Measurements from ENCODE around the gene DLG2.

Gene DLG2

GRCh38 chr11:84140386-84141169 is 1486.6 kb downstream of the DLG2 start:
- DNase-seq, result no peak

DNA sequence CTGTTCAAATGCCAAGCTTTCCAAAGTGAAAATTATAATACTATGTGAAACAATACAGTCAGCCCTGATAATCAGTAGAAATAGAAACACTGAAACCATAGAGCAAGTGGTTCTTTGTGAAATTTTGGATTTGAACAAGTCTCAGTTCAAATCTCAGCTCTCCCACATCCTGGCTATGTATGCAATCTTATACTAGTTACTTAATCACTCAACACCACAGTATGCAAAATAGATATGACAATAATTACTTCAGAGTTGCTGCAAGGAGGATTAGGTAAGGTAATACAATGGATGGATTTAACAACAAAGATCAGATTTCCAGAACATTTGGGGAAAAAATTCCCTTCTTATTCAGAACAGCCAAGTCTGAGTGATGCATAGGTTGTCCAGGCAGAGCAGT is 1489.2 kb downstream of the DLG2 start:
- DNase-seq, result no peak

- no peak for DNase-seq
Observed at GRCh38 chr11:84137505-84137904, 1489.6 kb downstream of the DLG2 start.

DNA sequence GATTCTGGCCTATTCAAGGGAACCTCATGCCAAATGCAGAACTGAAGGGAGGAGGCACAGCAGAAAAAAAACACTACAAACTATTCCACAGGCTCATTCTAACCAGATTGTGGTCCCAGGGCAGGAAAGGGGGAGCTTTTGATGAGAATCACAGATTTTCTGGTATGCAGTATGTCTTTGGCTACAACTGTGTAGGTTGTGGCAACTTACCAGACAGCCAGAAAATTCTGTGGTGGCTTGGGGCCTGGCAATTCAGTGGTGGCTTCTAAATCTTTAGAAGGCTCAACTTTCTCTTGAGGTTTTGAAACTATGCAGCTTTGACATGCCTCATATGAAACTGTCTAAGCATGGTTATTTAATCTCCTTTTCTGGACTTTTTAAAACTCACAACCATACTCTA is 1490.2 kb downstream of the DLG2 start:
- no peak for DNase-seq

DNA sequence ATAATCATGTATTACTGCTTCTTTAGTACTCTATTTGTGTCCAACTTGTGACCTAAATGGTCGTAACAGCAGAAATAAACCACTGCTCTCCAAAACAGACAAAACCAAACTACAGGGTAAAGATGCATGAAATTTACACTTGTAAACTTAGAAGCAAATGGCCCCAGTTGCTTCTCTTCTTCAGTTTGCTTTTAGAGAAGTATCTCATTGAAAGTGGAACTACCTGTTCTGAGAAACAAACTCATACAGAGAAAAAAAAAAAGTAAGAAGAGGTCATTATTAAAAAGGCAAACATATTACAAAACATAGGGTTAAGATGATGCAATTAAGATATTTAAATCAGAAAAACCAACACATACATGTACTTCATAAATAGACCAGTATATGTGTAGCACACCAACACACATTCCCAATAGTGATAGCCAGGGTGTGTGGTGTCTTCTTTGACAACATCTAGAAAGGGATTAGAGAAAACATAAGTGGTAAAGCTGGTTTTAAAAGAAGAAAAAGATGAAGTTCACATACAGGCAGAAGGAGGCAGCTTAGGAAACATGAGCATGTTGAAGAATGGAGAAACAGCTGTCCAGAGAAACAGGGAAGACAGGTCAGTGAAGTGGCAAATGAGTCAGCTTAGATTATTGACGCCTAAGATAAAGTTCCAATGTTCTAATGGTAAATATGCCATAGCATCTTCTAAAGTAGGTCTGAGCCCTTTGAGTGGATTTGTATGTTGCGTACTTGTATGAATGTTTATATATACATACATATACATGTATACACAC is 1496.3 kb downstream of the DLG2 start:
- DNase-seq, result no peak

GRCh38 chr11:84129961-84130576 is 1497.1 kb downstream of the DLG2 start:
- no peak for DNase-seq

DNA sequence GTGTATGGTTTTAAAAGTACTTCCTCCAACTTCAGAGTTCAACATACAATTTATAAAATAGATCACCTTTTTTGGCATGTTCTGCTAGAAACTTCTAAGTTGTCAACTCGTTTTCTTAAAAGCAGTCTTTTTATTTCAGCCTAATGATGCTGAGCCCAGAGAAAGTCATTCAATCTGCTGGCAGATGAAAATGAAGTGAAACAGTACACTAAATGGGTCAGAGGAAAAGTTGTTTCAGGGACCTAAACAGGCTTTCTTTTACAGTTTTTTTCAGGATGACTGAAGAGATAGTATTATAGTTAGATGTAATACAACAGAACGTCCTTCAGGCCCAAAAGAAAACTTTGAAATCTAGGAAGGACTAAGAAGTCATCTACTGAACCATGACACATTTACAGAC is 1498.3 kb downstream of the DLG2 start:
- no peak for DNase-seq

DNA sequence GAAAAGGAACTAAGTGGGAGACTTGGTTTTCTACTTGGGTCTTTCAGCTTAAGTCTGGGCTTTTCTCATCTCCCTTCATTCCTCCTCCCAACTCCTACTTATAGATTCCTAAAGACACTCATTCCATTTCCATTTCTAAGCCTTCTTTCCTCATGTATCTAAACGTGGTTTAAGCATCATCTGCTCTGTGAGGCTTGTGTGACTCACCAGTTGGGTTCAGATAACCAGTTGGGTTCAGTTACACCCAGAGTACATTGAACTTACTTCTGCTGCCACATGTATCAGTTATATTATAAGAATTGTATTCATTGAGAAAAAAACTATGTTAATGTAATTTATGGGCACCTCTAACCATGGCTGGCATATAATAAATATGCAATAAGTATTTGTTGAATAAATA is 1509.8 kb downstream of the DLG2 start:
- no peak for DNase-seq

- no peak for DNase-seq
Observed at GRCh38 chr11:84106541-84106940, 1520.6 kb downstream of the DLG2 start.

- DNase-seq, result no peak
Observed at GRCh38 chr11:84105148-84105547, 1522.0 kb downstream of the DLG2 start.

DNA sequence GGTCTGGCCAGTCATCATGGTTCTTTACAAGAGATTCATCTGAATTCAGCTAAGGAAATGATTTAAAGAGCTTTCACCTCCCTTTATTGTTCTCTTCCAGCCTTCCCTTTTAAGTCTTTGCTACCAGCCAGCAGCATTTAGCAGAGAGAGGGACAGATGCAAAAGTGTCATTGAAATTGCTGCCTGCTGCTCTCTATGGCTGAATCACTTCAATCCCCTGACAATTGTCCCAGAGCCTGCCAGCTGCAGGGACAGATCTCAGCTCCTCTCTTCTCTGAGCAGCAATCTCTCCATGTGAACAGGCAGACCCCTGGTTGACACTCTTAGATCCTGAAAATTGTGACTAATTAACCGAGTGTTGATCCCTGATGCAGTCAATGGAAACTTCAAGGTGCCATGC is 1524.0 kb downstream of the DLG2 start:
- no peak for DNase-seq

GRCh38 chr11:84097186-84097585 is 1530.0 kb downstream of the DLG2 start:
- DNase-seq, result no peak

GRCh38 chr11:84091212-84091986 is 1535.7 kb downstream of the DLG2 start:
- DNase-seq, result no peak

DNA sequence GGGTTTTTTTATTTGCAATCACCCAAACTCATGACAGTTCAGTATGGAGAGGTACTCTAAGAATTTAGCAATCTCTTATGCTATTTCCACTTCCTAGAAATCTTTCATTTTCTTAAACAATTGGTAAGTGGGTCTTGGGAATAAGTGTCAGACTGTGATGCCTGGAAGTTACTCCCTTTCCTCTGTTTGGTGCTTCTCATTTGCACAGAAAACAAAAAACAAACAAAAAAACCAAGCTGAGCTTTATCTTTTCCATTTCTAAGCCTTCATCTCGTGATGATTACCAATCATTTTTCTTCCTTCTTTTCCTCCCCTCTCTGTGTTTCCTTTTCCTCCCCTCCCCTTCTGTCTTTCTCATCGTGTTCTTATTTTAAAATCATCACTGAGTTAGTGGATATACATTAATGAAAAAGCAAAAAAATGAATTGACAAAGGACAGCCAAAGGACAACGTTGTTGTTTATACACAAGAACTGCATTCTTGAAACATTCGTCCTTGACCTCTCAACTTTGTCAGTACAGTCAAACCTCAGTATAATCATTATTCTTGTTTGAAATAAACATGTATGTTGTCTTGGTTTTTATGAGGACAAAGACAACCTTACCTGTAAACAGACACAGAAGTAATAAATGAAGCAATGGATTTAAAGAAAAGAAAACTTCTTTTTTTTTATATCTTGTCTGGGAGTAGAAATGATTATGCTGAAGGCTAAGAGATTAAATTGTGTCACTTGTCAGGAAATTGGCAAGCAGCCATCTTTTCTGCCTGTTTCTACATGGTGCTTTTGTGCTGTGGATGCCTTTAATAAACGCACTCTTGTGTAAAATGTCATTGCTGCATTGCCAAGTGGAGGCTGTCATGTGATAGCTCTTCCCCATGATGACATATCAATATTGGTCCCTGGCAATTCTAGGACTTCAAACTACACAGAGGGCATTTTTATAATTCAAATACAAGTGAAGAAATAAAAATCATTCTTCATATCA is 1537.8 kb downstream of the DLG2 start:
- DNase-seq, result no peak

GRCh38 chr11:84071851-84072250 is 1555.3 kb downstream of the DLG2 start:
- no peak for DNase-seq

DNA sequence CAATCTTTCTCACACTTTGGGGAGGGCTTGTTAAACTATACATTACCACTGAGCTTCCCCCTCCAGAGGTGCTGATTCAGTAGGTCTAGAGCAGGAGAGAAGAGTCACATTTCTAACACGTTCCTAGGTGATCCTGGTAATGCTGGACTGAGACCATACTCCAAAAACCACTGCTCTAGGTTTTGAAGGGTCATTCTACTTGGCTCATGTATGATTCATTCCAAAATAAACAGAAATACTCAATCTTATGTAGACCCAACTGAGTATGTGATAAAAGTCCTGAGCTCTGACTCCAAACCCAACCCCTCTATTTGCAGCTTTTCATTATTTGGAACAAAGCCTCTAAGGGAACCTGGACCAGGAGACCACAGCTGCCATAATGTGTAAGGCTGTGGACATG is 1558.1 kb downstream of the DLG2 start:
- no peak for DNase-seq

- no peak for DNase-seq
Observed at GRCh38 chr11:84061726-84062125, 1565.4 kb downstream of the DLG2 start.

DNA sequence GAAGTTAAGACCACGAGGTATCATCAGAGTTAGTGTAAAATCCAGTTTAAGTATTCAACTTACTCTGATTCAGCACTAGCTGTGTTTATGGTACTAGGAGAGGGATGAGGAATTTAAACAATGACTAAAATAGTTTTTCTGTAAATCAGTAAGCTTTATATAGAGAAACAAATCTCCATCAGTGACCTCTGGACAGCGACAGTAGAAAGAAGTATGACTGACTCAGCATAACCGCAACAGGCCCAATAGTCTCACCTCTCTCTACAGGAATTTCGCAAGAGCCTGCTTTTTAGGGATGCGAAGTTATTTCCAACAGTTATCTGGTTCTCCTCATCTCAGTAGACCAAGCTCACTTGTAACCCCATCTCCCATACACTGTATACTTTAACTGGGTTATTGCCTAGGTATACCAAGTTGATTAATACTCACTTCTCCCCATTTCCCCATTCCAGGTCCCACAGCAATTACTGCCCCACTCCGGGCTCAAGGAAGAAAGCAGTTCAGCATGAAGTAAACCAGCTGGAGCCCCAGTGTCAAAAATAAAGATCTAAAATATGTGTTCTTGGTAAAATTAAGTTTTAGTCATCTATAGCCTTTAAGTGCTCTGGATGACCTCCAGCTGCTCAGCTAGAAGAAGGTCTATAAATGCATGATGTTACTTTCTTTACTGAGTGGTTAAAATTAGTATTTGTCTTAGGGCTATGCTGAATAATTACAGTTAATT is 1570.3 kb downstream of the DLG2 start:
- DNase-seq, result no peak

DNA sequence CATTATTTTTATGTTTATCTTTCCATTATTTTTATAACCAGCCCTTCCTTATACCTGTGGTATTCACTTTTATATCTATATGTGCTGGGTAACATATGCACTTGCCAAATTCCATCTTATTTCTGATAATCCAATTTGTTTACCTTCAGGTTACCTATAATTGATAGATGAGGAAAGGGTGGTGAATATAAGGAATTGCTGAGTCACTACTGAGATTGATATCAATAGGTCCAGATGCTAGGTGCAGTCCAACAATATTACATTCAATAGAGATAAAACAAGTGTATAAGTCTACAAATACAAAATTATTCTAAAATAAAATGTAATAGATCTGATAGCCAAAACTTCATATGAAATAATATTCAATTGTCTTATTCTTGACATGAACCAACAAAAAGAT is 1582.0 kb downstream of the DLG2 start:
- no peak for DNase-seq

- DNase-seq, result no peak
Observed at GRCh38 chr11:84044706-84045105, 1582.4 kb downstream of the DLG2 start.

DNA sequence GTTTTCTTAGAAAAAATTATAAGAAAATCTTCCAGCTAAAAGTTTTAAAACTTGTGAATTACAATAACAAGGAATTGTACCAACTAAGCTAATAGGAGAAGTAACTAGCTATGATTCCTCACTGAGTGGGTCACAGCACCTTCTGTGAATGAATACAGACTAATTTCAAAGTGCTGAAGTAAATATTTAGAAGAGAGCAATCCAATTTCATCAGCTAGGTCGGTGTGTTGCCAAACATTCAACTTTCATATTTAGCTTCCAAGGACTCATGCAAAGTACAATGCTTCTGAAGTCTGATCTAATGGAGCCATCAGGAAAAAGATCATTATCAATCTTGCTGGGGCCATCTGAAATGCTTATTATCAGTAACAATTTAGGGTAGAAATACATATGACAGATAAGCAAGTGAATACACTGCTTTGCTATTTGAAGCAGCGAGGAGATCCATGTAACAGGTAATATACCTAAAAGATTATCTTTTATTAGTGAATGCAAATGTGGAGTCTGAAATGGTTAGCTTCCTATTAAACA is 1590.4 kb downstream of the DLG2 start:
- no peak for DNase-seq
